Vagina (tissue), 2 donors: Measurements from ENCODE around the gene CALR.

Experiments used
- CTCF ChIP-seq, 3 experiments: fragments of 450-650 bp in 2 of 3; fragments of 200-600 bp in 1 of 3; sonication (generic) in 1 of 3; IDR thresholded peaks; one replicate each; pipeline ENCODE4 v1.5.1; 2017 to 2019; ENCODE audit warnings: antibody characterized with exemption in 3 of 3, mild to moderate bottlenecking in 2 of 3, moderate library complexity in 2 of 3
- POLR2A ChIP-seq, 2 donors: fragments of 450-650 bp; IDR thresholded peaks; one replicate each; pipeline ENCODE4 v1.6.1; 2017; ENCODE audit warnings: antibody characterized with exemption in 2 of 2, mild to moderate bottlenecking in 2 of 2, moderate library complexity in 2 of 2

GRCh38 chr19:12986726-12987125, 48.3 kb downstream of the CALR start:
- TF ChIP-seq CTCF (IDR thresholded peaks at IDR 0.05) (no peak), POLR2A (IDR thresholded peaks at IDR 0.05) (no peak)
